Endothelial cell of umbilical vein (primary cell): ENCODE data around the gene TPPP2.

ENCODE experiments used
- CTCF ChIP-seq, 2 donors: IDR thresholded peaks; 1 replicate in 1 of 2; 2 replicates in 1 of 2; pipeline ENCODE4 v1.5.1; 2011; ENCODE audit warnings: low read length in 2 of 2, mild to moderate bottlenecking in 2 of 2, moderate library complexity in 2 of 2, control low read depth in 1 of 2, inconsistent platforms in 1 of 2, low read depth in 1 of 2; ENCODE audit not compliant: insufficient read depth in 1 of 2; ENCODE audit errors: extremely low read depth in 1 of 2
- JUN ChIP-seq: IDR thresholded peaks from 2 replicates; pipeline ENCODE4 v1.6.1; 2011; ENCODE audit warnings: borderline replicate concordance, low read depth; ENCODE audit not compliant: insufficient read length, insufficient read depth
- MYC ChIP-seq: IDR thresholded peaks from one replicate; pipeline ENCODE4 v1.6.1; 2011; ENCODE audit warnings: mild to moderate bottlenecking, low read depth, low read length
- POLR2A ChIP-seq: IDR thresholded peaks from 2 replicates; pipeline ENCODE4 v1.6.1; 2012; ENCODE audit warnings: low read depth, mild to moderate bottlenecking, control low read depth, low read length

- TF ChIP-seq CTCF (IDR thresholded peaks at IDR 0.05; ENCODE audit: extremely low read depth in 1 of 2, insufficient read depth in 1 of 2, low read depth in 1 of 2, low read length in 2 of 2), result no peak
- TF ChIP-seq POLR2A, result no peak
- no peak for TF ChIP-seq MYC
- TF ChIP-seq JUN, result no peak
These were observed 23.4 kb downstream of the TPPP2 start for GRCh38 chr14:21053184-21054122.
